Measurements from ENCODE around the gene ANXA3.

GRCh38 chr4:78596111-78596742 lies 44.7 kb downstream of the ANXA3 start:
- TF ChIP-seq, protein P1, sequence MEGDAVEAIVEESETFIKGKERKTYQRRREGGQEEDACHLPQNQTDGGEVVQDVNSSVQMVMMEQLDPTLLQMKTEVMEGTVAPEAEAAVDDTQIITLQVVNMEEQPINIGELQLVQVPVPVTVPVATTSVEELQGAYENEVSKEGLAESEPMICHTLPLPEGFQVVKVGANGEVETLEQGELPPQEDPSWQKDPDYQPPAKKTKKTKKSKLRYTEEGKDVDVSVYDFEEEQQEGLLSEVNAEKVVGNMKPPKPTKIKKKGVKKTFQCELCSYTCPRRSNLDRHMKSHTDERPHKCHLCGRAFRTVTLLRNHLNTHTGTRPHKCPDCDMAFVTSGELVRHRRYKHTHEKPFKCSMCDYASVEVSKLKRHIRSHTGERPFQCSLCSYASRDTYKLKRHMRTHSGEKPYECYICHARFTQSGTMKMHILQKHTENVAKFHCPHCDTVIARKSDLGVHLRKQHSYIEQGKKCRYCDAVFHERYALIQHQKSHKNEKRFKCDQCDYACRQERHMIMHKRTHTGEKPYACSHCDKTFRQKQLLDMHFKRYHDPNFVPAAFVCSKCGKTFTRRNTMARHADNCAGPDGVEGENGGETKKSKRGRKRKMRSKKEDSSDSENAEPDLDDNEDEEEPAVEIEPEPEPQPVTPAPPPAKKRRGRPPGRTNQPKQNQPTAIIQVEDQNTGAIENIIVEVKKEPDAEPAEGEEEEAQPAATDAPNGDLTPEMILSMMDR (conservative IDR thresholded peaks at IDR 0.05; ENCODE audit: low read depth, low read length), result no peak
- TF ChIP-seq EZH2 (IDR thresholded peaks at IDR 0.05; ENCODE audit: borderline replicate concordance, low read depth, low read length, poor library complexity, severe bottlenecking), result no peak

Data from A673 (cell line).